Suprapubic skin (tissue), 4 donors: ENCODE results near the gene DPEP1. TPM values are rescaled to one million over a fixed set of nuclear protein-coding genes. Genes with fewer than 3 reads are reported as not detected.

Source experiments
- DNase-seq, 2 donors: peaks; one replicate each; pipeline ENCODE4 v3.0.0-alpha.2; 2019; ENCODE audit warnings: low spot score in 2 of 2
- H3K27ac ChIP-seq: fragments of 200-600 bp; sonication (generic); one replicate; pipeline ENCODE4 v1.5.1; 2019
- H3K27me3 ChIP-seq: fragments of 200-600 bp; sonication (generic); one replicate; pipeline ENCODE4 v1.5.1; 2019
- H3K36me3 ChIP-seq: fragments of 200-600 bp; sonication (generic); one replicate; pipeline ENCODE4 v1.5.1; 2019
- H3K4me1 ChIP-seq: fragments of 200-600 bp; sonication (generic); one replicate; pipeline ENCODE4 v1.5.1; 2019
- H3K4me3 ChIP-seq: fragments of 200-600 bp; sonication (generic); one replicate; pipeline ENCODE4 v1.5.1; 2019; ENCODE audit warnings: mild to moderate bottlenecking
- H3K9me3 ChIP-seq: fragments of 200-600 bp; sonication (generic); one replicate; pipeline ENCODE4 v1.5.1; 2019
- EP300 ChIP-seq: sonication (generic); formaldehyde crosslinking; IDR thresholded peaks from one replicate; pipeline ENCODE4 v1.6.1; 2017; ENCODE audit warnings: antibody characterized with exemption
- POLR2A ChIP-seq, 2 donors: fragments of 450-650 bp; IDR thresholded peaks; one replicate each; pipeline ENCODE4 v1.6.1; 2017; ENCODE audit warnings: antibody characterized with exemption in 2 of 2, mild to moderate bottlenecking in 2 of 2, moderate library complexity in 2 of 2
- POLR2AphosphoS5 ChIP-seq, 3 donors: sonication (generic); formaldehyde crosslinking; IDR thresholded peaks; one replicate each; pipeline ENCODE4 v1.6.1; 2017; ENCODE audit warnings: antibody characterized with exemption in 3 of 3
- WGBS: methylation state at CpG from one replicate; pipeline ENCODE4 v1.1.5; 2018; 5-methylcytosine and 5-hydroxymethylcytosine counted together
- total RNA-seq, 4 donors: library from RNA; depleted of rRNA; stranded (reverse); fragments of >200 nt; gene quantifications; one replicate each; pipeline ENCODE4 v1.1.0, GENCODE V29; 2016
- TF ChIP-seq, protein P1 (sequence below), 2 donors: fragments of 200-600 bp in 1 of 2; fragments of 450-650 bp in 1 of 2; sonication (generic) in 1 of 2; IDR thresholded peaks; one replicate each; pipeline ENCODE4 v1.5.1; 2016 to 2019; ENCODE audit warnings: antibody characterized with exemption in 2 of 2, mild to moderate bottlenecking in 1 of 2, moderate library complexity in 1 of 2

DPEP1 gene
- total RNA-seq, 4 donors from 2014 or later = 1.3 to 2.3 (median 2.2) TPM; not detected in 1

DNA sequence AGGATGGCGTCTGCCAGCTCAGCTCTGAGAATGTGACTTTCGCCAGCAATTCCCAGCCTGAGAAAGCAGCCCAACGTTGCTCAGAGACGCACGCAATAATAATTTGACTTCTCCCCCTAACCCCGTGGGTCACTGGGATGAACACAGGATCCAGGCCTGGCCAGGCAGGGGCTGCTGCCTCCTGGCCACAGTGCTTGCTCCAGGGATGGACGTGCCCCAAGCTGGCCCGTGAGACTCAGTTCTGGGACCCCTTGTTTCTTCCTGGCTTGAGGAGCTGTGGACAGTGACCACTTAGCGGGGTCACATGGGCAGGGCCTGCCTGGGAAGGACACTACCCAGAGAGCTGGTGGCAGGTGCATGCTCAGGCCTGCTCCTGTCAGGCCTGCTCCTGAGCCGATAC is 13.5 kb upstream of the DPEP1 start:
- H3K27me3 ChIP-seq = peaks cover 11% of the 10 kb centered on the region
- DNase-seq = no peak
- TF ChIP-seq, protein P1, sequence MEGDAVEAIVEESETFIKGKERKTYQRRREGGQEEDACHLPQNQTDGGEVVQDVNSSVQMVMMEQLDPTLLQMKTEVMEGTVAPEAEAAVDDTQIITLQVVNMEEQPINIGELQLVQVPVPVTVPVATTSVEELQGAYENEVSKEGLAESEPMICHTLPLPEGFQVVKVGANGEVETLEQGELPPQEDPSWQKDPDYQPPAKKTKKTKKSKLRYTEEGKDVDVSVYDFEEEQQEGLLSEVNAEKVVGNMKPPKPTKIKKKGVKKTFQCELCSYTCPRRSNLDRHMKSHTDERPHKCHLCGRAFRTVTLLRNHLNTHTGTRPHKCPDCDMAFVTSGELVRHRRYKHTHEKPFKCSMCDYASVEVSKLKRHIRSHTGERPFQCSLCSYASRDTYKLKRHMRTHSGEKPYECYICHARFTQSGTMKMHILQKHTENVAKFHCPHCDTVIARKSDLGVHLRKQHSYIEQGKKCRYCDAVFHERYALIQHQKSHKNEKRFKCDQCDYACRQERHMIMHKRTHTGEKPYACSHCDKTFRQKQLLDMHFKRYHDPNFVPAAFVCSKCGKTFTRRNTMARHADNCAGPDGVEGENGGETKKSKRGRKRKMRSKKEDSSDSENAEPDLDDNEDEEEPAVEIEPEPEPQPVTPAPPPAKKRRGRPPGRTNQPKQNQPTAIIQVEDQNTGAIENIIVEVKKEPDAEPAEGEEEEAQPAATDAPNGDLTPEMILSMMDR (IDR thresholded peaks at IDR 0.05) = no peak
- TF ChIP-seq POLR2AphosphoS5 (IDR thresholded peaks at IDR 0.05) = no peak
- peaks cover 21% of the 10 kb centered on the region for H3K4me1 ChIP-seq
- no peak overlapping the region for H3K27ac ChIP-seq
- no peak overlapping the region for H3K4me3 ChIP-seq
- no peaks in the 10 kb centered on the region for H3K9me3 ChIP-seq
- 71% methylated on average over 7 of the region's 10 CpGs for whole genome bisulfite sequencing
- no peaks in the 10 kb centered on the region for H3K36me3 ChIP-seq

DNA sequence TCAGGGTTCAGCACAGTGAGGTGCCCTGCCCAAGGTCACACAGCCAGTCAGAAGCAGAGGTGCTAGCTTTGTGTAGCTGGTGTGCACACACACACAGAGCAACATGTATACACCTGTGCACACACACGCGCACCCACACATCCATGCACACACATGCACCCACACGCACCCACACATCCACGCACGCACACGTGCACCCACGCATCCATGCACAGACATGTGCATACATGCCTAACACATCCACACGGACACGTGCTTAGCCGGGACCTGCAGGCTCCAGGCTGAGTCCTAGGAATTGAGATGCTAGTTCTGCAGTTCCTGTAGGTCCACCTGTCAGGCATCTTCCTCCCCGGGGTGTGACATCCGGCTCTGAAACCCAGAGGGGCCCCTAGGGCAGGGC is 13.0 kb upstream of the DPEP1 start:
- TF ChIP-seq, protein P1 (IDR thresholded peaks at IDR 0.05) = no peak
- TF ChIP-seq POLR2A (IDR thresholded peaks at IDR 0.05) (no peak), EP300 (no peak), POLR2AphosphoS5 (IDR thresholded peaks at IDR 0.05) (no peak)
- Histone ChIP-seq H3K4me1 (peaks cover 22% of the 10 kb centered on the region), H3K36me3 (no peaks in the 10 kb centered on the region), H3K27ac (no peak overlapping the region), H3K9me3 (no peaks in the 10 kb centered on the region), H3K4me3 (no peak overlapping the region), H3K27me3 (peaks cover 11% of the 10 kb centered on the region)
- 67% methylated on average over 11 of the region's 12 CpGs for WGBS
- DNase-seq = no peak

DNA sequence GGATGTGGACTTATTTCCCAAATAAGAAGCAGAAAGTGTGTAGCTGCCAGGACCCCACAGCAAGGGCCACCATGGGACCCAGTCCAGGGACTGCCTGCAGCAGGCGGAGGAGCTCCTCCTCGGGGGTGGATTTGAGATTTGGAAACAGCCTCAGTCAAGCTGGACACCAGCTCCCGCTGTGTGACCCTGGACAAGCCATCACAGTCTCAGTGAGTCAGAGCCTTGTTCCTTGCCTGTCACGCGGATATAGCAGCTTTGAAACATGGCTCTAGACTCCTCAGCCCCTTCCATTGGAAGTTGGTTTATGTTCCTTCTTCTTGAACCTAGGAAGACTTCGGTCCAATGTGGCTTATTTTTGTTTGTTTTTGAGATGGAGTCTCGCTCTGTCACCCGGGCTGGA is 12.5 kb upstream of the DPEP1 start:
- whole genome bisulfite sequencing = 76% methylated on average over 7 of the region's 8 CpGs
- no peak for TF ChIP-seq POLR2A (IDR thresholded peaks at IDR 0.05)
- no peak for TF ChIP-seq EP300
- no peak for TF ChIP-seq POLR2AphosphoS5 (IDR thresholded peaks at IDR 0.05)
- TF ChIP-seq, protein P1 (IDR thresholded peaks at IDR 0.05) = no peak
- DNase-seq = no peak
- H3K27me3 ChIP-seq = peaks cover 11% of the 10 kb centered on the region
- no peaks in the 10 kb centered on the region for H3K36me3 ChIP-seq
- H3K27ac ChIP-seq = no peak overlapping the region
- H3K4me3 ChIP-seq = no peak overlapping the region
- H3K9me3 ChIP-seq = no peaks in the 10 kb centered on the region
- peaks cover 26% of the 10 kb centered on the region for H3K4me1 ChIP-seq

DNA sequence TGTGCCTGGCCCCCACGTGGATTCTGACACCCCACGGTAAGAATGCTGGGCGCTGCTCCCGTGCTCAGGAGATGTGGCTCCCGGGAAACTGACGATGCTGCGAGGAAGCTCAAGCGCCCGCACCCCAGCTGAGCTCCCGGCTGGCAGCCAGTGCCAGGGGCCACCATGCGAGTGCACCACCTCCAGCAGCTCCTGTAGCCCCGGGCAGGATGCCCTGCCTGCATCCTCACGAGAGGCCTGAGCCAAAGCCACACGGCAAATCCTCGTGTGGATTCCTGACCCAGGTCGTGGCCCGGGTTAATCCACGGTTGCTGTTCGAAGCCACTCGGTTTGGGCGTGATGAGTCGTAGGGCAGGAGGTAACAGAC is 11.6 kb upstream of the DPEP1 start:
- DNase-seq = no peak
- no peak for TF ChIP-seq POLR2A (IDR thresholded peaks at IDR 0.05)
- no peak for TF ChIP-seq POLR2AphosphoS5 (IDR thresholded peaks at IDR 0.05)
- TF ChIP-seq, protein P1 (IDR thresholded peaks at IDR 0.05) = no peak
- no peak for TF ChIP-seq EP300
- WGBS = 23% methylated on average over 12 of the region's 22 CpGs
- no peaks in the 10 kb centered on the region for H3K36me3 ChIP-seq
- H3K4me3 ChIP-seq = no peak overlapping the region
- no peaks in the 10 kb centered on the region for H3K9me3 ChIP-seq
- peaks cover 26% of the 10 kb centered on the region for H3K4me1 ChIP-seq
- H3K27me3 ChIP-seq = peaks cover 11% of the 10 kb centered on the region
- no peak overlapping the region for H3K27ac ChIP-seq

DNA sequence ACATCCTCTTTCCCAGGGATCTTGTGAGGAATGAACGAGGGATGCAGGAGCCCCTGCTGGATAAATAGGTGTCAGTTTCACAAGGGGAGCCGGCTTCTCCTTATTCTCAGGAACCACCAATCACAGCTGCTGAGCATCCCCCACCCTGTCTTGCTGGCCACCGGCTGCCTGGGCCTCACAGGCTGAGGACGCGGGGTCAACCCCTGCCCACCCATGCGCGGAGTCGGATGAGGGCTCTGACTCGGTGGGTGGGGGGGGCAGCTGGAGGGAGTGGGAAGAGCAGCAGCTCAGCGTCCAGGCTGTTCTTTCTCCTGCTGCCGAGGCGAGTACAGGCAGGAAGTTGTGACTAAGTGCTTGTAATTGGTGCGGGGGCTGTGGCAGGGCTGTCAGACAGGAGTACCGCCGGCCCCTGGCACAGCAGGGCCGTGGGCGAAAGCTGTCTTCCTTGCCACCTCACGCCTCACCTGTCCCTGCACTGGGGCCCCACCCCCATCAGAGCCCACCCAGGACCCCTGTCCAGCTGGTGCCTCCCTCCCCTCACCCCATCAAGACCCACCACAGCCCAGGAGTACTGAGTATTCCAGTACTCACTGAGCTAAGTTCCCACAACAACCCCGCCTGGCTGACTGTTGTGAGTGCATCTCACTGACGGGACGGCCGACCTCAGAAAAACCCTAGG is 11.0 kb upstream of the DPEP1 start:
- 5% methylated on average over 5 of the region's 22 CpGs for WGBS
- H3K27me3 ChIP-seq = peaks cover 11% of the 10 kb centered on the region
- H3K27ac ChIP-seq = no peak overlapping the region
- H3K4me1 ChIP-seq = peaks cover 26% of the 10 kb centered on the region
- no peak overlapping the region for H3K4me3 ChIP-seq
- TF ChIP-seq EP300 (no peak), POLR2AphosphoS5 (IDR thresholded peaks at IDR 0.05) (no peak), POLR2A (IDR thresholded peaks at IDR 0.05) (no peak)
- TF ChIP-seq, protein P1 (IDR thresholded peaks at IDR 0.05) = no peak
- no peaks in the 10 kb centered on the region for H3K9me3 ChIP-seq
- DNase-seq = peak in 1 of 2 donors; percentile 59
- no peaks in the 10 kb centered on the region for H3K36me3 ChIP-seq
